ENCODE measurements around the gene CFAP57. TPM values are rescaled to one million over a fixed set of nuclear protein-coding genes. Genes with fewer than 3 reads are reported as not detected.
A peak's percentile ranks its signal among the peaks of the same experiment; 100 is the strongest.

The CFAP57 gene
- total and polyA plus RNA-seq, 12 donors: 0.09 to 0.35 (median 0.16) TPM; not detected in 5

DNA sequence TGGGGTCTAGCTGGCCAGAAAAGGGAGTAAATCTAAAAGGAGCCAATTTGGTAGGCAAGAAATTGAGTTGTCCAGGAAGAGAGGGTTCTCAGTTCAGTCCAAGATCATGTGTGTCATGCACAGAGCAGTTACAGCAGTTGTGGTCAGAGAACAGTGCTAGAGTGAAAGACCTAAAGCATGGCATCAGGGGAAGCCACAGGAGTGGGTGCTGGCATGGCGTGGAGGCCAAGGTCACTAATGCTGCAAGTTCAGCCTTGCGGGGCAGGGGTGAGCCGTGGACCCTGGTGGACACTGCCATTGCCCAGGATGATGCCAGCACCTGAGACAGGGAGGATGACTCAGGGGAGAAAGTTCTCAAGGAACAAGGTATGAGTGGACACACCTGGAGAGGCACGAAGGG lies 81.0 kb downstream of the CFAP57 start:
- Histone ChIP-seq H3K27ac (no peak overlapping the region), H3K9me3 (no peaks in the 10 kb centered on the region), H3K27me3 (no peaks in the 10 kb centered on the region), H3K4me1 (peaks cover 0 to 21% (median 10%) of the 10 kb centered on the region in 9 donors), H3K4me3 (no peak overlapping the region), H3K36me3 (no peaks in the 10 kb centered on the region)
- DNase-seq (no peak), ATAC-seq (no peak)
- intact Hi-C loops (cut with DNase I): no loop called here
- TF ChIP-seq, protein P1, sequence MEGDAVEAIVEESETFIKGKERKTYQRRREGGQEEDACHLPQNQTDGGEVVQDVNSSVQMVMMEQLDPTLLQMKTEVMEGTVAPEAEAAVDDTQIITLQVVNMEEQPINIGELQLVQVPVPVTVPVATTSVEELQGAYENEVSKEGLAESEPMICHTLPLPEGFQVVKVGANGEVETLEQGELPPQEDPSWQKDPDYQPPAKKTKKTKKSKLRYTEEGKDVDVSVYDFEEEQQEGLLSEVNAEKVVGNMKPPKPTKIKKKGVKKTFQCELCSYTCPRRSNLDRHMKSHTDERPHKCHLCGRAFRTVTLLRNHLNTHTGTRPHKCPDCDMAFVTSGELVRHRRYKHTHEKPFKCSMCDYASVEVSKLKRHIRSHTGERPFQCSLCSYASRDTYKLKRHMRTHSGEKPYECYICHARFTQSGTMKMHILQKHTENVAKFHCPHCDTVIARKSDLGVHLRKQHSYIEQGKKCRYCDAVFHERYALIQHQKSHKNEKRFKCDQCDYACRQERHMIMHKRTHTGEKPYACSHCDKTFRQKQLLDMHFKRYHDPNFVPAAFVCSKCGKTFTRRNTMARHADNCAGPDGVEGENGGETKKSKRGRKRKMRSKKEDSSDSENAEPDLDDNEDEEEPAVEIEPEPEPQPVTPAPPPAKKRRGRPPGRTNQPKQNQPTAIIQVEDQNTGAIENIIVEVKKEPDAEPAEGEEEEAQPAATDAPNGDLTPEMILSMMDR (IDR thresholded peaks at IDR 0.05): no peak
- 87 to 93% methylated on average over 4 of the region's 4 CpGs for WGBS, 2 donors

DNA sequence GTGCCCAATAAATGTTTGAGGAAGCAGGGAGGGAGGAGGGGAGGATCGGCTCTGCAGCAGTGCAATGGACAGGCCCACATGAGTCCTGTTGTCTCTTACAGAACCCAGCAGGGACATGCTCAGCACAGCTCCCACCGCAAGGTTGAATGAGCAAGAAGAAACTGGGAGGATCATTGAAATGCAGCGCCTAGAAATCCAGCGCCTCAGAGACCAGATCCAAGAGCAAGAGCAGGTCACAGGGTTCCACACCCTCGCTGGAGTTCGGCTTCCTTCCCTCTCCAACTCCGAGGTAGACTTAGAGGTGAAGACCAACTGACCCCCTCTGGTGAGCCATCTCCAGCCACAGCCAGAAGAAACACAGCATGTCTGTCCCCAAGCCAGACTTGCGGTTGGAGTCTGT lies 81.7 kb downstream of the CFAP57 start:
- no peak for ATAC-seq
- Histone ChIP-seq H3K27ac (no peak overlapping the region), H3K27me3 (no peaks in the 10 kb centered on the region), H3K4me3 (no peak overlapping the region), H3K9me3 (no peaks in the 10 kb centered on the region), H3K4me1 (peaks cover 0 to 21% (median 10%) of the 10 kb centered on the region in 9 donors), H3K36me3 (no peaks in the 10 kb centered on the region)
- intact Hi-C loops (cut with DNase I): no loop called here
- WGBS, 2 donors: 82 to 86% methylated on average over 8 of the region's 8 CpGs
- TF ChIP-seq, protein P1 (IDR thresholded peaks at IDR 0.05): no peak
- no peak for DNase-seq

DNA sequence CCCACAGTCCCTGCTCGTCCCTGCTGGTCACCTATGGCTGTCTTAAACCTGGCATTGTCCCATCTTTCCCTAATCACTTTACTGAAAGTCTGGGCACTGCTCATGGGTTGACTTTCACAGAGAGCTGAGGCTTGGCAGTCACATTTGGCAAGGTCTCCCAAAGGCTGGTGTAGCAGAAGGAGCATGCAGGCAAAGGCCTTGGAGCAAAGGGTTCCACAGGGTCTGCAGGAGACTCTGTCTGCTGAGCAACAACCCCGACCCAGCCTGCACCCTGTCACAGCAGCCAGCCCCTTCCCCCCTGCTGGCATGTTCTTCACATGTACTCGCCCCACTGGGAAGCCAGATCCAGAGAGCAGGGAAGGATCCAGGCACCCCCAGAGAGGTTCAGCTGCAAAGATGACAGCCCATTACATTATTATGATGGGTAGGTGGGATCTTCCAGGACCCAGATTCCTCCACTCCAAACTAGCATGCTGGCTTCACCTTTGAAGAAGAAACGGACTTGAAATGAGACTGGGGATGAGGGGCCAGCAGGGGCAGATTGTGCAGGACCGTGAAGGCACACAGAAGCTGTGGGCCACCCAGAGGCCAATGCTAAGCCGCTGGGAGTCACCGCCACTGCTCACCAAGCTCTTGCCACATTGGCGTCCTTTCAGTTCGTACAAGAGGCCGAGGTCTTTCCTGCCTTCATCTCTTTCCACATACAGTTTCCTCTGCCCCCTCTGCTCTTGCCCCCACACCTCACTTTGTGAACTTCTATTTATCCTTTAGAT lies 83.5 kb downstream of the CFAP57 start:
- Histone ChIP-seq H3K27ac (no peak overlapping the region), H3K9me3 (no peaks in the 10 kb centered on the region), H3K4me3 (no peak overlapping the region), H3K27me3 (no peaks in the 10 kb centered on the region), H3K36me3 (no peaks in the 10 kb centered on the region), H3K4me1 (peaks cover 0 to 21% (median 10%) of the 10 kb centered on the region in 9 donors)
- peak; percentile 66 to 93 (median 86) for ATAC-seq
- TF ChIP-seq, protein P1 (IDR thresholded peaks at IDR 0.05): no peak
- intact Hi-C loops (cut with DNase I): no loop called here
- peak in 1 of 2 donors; percentile 64 for DNase-seq
- 71 to 76% methylated on average over 10 of the region's 10 CpGs for WGBS, 2 donors

DNA sequence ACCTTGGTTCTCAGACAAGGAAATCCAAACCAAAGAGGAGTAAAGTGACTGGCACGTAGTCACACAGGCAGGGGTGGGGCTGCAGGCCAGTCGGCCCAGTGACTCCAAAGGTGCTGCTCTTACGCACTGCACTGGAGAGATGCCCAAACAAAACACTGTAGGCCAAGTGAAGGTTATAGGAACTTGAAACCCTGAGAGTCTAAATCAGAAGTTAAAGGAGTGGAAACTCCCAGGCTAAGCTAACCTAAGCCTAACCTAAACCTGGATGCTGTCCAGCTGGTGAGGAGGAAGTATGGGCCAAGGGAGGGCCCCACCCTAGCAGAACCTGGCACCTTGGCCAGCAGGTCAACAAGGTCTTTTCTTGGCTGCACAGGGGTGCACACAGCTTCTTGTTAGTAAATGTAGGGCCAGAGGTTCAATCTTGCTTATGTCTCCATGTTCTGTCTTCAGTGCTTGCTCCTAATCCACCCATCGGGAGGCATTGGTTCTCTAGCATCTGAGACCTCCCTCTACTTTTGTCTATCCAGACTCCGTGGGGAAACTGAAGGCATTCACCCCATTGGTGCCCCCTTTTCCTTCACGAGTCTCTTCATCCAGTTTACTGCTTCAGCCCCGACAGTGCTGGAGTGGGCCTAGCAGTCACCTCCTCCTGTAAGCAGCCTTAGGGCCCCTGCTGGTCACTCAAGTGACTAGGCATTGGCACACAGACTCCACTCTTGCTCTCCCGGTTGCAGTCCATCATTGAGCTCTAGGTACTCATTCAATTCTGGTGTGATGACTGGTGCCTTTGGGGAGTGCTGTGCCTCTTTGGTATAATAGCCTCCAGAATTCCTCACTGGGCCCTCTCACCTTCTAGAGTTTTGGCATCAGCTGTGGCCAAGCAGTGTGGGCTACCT lies 84.8 kb downstream of the CFAP57 start:
- H3K27ac ChIP-seq: no peak overlapping the region
- H3K27me3 ChIP-seq: no peaks in the 10 kb centered on the region
- H3K9me3 ChIP-seq: no peaks in the 10 kb centered on the region
- 71 to 77% methylated on average over 8 of the region's 8 CpGs for whole genome bisulfite sequencing, 2 donors
- no peaks in the 10 kb centered on the region for H3K36me3 ChIP-seq
- H3K4me1 ChIP-seq: peaks cover 0 to 21% (median 10%) of the 10 kb centered on the region in 9 donors
- intact Hi-C loops (cut with DNase I): no loop called here
- no peak for DNase-seq
- TF ChIP-seq, protein P1 (IDR thresholded peaks at IDR 0.05): no peak
- peak in 5 of 8 donors; percentile 27 to 83 (median 76) for ATAC-seq
- H3K4me3 ChIP-seq: no peak overlapping the region
